ELR (cell line): ENCODE results near the gene GPS2.
A peak's percentile ranks its signal among the peaks of the same experiment; 100 is the strongest.

Source experiments
- DNase-seq: peaks from one replicate; pipeline ENCODE4 v3.0.0-alpha.2; 2015; ENCODE audit warnings: low read depth

Gene GPS2

DNA sequence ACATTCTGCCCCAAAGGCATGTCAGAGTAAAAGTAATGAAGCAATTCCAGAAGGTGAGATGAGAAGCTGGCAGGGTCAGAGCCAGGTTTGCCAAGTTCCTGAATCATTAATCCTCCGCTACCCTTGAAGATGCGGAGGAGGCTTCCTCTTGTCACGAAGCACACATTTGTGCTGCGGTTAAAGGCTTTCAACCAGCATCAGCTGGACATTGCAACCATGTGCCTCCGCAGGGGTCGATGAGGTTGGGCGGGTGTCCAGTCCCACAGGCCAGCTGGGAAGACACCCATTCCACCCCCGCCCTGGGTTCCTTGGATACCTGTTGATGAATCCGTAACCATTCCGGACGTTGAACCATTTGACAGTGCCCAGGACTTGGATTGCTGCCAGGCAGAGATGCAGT, 22.0 kb downstream of the GPS2 start:
- DNase-seq: no peak

DNA sequence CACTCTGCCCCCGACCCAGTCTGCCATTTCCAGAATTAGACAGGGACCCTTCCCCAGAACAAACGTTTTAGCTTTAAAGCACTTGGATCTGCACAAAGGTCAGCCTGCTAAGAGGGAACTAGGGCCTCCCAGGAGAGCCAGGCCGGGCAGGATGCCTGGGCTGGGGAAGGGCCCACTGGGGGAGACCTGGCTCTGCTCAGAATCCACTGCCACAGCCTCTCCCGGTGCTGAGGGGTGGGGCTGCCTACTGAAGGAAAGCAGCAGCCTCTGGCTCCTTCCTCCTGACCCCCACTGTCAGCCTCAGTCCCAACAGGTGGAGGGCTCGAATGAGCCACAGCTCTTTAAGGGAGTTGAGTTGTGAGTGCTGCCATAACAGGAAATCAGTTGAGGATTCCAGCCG, 22.4 kb downstream of the GPS2 start:
- no peak for DNase-seq

GRCh38 chr17:7292194-7292593, 23.0 kb downstream of the GPS2 start:
- DNase-seq: no peak

- DNase-seq: no peak
These were observed 24.5 kb downstream of the GPS2 start for GRCh38 chr17:7290685-7291084.

DNA sequence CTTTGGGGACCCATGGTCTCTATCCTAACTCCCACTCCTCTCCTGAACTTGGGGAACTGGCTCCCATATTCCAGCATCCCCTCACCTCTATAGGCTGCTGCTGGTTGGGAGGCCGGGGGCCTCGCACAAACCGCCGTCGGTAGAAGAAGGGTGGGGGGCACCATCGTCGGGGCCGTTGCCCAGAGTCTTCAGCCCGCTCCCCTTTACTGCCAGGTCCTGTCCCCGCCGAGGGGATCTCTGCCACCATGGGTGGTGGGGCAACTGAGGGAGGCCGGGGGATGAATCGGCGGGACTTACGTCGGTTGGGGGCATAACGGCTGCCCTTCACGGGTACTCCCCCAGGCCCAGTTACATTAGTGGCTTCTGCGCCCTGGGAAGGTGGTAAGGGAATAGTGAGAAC, 25.0 kb downstream of the GPS2 start:
- no peak for DNase-seq

GRCh38 chr17:7289256-7290032, 25.7 kb downstream of the GPS2 start:
- DNase-seq: no peak

DNA sequence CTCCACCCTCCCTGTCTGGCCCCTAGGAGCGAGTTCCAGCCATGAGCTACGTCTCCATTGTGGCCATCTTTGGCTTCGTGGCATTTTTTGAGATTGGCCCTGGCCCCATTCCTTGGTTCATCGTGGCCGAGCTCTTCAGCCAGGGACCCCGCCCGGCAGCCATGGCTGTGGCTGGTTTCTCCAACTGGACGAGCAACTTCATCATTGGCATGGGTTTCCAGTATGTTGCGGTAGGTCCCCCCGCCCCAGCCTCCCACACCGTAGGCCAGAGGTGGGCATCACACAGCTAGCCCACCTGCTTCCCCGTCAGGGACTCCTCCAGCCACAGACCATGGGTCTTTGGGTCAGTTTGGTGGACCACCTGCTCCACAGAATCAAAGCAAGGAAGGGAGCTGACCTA, 29.5 kb downstream of the GPS2 start:
- no peak for DNase-seq

DNA sequence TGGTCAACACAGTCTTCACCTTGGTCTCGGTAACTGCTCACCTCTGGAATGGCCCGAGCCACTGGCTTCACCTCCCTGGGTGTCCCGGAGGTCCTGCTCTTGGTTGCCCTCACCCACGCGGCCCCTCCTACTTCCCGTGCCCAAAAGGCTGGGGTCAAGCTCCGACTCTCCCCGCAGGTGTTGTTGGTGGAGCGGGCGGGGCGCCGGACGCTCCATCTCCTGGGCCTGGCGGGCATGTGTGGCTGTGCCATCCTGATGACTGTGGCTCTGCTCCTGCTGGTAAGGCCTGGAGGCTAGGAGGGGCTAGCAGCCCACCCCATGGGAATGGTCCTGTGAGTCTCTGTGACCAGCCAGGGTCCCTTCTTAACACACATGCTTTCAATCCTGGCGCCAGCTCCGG, 30.2 kb downstream of the GPS2 start:
- no peak for DNase-seq

GRCh38 chr17:7283471-7284216, 31.5 kb downstream of the GPS2 start:
- DNase-seq: no peak

DNA sequence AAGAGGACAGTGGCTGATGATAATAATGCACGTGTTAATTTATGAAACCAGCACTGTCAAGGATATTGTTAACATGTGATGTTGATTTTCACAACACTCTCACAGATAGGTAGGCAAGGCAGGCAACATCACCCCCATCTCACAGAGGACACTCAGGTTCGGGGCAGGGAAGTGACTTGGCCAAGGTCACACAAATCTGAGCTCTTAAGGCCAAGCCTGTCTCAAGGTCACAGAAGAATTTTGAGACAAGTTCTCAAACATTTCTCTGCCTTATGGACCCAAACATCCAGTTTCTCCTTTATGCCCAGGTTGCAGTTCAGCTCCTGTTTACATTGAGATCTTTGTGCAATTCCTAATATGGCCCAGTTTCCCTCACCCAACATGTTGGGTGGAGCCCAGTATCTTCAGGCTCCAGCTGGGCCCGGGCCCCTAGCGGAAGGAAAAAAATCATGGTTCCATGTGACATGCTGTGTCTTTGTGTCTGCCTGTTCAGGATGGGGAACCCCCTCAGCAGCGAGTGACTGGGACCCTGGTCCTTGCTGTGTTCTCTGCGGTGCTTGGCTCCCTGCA, 32.3 kb downstream of the GPS2 start:
- no peak for DNase-seq

DNA sequence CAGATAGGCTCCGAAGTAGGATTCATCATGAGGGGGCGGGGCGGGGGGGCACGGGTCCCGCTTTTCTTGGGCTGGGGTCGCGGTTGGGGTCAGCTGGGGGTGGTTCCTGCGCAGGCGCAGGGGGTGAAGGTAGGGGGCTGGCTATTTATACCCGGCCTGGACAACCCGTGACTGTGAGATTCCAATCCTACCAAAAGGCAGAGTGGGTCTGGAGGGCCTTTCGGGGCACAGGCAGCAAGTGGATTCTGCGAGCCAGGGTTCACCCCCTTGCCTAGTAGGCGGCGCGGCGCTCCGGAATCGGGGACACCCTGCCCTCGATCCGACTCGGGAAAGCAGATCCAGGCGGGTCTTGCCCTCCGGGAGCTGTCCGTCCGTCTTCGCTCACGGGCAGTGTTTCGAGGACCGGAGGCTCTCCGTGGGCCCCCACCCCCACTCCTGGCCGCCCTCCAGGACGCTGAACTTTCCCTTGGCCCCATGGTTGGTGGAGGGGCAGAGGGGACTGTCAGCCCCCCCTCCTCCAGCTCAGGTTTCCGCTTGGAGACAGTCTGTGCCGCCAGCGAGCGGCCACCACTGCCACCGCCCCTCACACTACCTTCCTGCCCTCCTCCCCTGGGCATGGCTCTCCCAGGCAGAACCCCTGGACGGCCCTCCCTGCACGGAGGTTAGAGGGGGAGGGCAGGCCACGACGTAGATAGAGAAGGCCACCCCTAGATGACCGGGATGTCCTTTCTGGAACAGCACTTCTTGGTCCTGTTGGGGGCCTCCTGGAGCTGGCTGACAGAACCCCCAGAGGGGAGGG, 33.0 kb downstream of the GPS2 start:
- DNase-seq: no peak

DNA sequence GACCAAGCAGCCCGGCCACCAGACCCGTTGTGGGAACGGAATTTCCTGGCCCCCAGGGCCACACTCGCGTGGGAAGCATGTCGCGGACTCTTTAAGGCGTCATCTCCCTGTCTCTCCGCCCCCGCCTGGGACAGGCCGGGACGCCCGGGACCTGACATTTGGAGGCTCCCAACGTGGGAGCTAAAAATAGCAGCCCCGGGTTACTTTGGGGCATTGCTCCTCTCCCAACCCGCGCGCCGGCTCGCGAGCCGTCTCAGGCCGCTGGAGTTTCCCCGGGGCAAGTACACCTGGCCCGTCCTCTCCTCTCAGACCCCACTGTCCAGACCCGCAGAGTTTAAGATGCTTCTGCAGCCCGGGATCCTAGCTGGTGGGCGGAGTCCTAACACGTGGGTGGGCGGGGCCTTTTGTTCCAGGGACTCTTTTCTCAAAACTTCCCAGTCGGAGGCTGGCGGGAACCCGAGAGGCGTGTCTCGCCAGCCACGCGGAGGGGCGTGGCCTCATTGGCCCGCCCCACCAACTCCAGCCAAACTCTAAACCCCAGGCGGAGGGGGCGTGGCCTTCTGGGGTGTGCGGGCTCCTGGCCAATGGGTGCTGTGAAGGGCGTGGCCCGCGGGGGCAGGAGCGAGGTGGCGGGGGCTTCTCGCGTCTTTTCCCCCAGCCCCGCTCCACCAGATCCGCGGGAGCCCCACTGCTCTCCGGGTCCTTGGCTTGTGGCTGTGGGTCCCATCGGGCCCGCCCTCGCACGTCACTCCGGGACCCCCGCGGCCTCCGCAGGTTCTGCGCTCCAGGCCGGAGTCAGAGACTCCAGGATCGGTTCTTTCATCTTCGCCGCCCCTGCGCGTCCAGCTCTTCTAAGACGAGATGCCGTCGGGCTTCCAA, 33.8 kb downstream of the GPS2 start, which contains the start of gene SLC2A4:
TSS of gene SLC2A4 (plus strand) at position 645 of the 879 bp plus-strand sequence. CDS start at position 862, 217 bp downstream.
- DNase-seq: peak; percentile 97

DNA sequence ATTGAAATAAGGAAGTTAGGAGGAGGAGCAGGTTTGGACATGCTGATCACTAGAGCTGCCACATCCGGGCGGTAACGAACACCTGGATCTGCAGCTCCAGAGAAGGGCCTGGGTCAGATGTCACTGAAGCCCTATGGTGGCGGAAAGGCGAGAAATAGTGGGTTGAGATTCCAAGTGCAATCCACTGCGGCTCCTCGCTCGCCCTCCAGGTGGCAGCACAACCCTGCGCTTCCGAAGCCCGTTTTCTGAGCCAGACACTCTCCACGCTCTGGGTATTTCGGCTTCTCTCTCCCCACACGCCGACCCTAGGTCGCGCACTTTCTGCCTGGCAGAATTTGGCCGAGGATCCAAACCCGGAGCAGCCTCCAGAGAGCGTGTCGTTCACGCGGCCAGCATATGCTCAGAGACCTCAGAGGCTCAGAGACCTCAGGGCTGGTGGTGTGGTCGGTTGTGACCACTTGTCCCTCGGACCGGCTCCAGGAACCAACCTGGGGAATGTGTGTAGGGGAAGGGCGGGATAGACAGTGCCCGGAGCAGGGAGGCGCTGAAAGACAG, 34.6 kb downstream of the GPS2 start:
- peak; percentile 86 for DNase-seq

DNA sequence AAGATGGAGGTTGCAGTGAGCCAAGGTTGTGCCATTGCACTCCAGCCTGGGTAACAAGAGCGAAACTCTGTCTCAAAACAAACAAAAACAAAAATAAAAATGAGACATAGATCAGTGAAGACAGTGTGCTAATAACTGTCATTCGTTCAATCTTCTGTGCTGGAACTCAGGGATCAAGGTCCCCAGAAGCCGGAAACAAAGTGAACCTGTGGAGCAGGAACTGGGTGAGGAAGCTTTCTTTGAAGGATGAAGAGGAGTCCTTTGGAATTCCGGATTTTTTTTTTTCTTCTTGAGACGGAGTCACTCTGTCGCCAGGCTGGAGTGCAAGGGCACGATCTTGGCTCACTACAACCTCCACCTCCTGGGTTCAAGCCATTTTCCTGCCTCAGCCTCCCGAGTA, 35.7 kb downstream of the GPS2 start:
- no peak for DNase-seq

DNA sequence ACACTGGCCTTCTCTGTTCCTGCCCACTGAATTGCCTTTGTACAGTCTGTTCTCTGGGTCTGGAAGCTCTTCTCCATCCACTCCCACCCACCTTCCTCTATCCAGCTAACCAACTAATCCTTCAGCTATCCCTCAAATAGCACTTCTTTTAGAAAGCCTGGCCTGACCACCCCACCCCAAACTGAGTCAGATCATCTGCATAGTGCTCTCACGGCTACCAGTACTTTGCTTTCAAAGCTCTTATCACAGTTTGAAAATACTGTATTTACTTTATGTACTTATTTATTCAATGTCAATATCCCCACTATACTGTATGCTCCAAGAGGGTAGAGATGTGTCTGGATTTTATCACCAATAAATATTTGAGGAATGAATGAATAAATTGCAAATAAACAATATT, 48.4 kb downstream of the GPS2 start:
- DNase-seq: peak; percentile 76

GRCh38 chr17:7263801-7264078, 51.4 kb downstream of the GPS2 start:
- no peak for DNase-seq

DNA sequence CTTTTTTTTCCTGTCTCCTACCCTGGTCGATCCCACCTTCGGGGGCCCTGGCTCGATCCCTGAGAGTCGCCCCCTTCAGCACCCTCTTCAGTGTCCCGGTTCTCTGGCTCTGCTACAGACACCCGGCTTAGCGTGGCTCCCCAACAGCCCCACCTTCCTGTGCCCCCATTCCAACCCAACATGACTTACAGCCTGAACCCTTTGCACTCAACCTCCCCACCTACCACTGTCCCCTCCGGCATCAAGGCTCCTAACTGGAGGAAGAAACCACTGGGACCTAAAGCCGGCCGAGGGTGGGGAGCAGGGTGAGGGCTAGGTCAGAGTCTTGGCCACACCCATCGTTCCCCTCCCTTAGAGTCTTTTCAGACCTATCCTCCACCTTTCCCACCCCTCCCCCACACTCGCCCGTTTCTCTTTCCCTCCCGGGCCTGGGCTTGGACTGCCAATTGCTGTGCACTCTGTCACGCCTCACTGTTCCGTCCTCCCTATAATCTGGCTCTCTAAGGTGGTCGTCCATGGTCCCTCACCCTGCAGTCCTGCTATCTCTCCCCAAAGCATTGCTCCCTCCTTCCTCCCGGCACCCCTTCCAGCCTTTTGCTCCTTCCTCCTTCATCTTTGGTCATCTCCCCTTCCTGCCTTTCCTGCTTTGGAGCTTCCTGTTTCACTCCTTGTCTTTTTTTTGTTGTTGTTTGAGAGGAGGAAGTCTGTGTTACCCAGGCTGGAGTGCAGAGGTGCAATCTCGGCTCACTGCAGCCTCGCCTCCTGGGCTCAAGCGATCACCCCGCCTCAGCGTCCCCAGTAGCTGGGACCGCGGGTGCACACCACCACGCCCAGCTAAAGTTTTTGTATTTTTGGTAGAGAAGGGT, 52.0 kb downstream of the GPS2 start:
- DNase-seq: no peak
